Measurements from ENCODE around the gene SULT1C4. TPM values are rescaled to one million over a fixed set of nuclear protein-coding genes. Genes with fewer than 3 reads are reported as not detected.

Gene SULT1C4
- polyA plus RNA-seq, 1 of the 3 experiments (the other 2 are of a cell fraction), result 0.18 TPM

- ChIA-PET POLR2A (no interaction called here), CTCF (no interaction called here)
- Histone ChIP-seq H3K36me3 (replicated peaks in 1 of 2; ENCODE audit: control insufficient read depth in 1 of 2, insufficient read depth in 2 of 2, low read length in 1 of 2) (no peaks in the 10 kb centered on the region), H3K9me3 (no peaks in the 10 kb centered on the region), H3K4me1 (ENCODE audit: control insufficient read depth in 1 of 2, insufficient read depth in 2 of 2, low read depth in 1 of 2, low read length in 1 of 2) (no peaks in the 10 kb centered on the region), H3K79me2 (ENCODE audit: insufficient read depth) (no peaks in the 10 kb centered on the region), H3K9me2 (no peaks in the 10 kb centered on the region), H3K4me3 (ENCODE audit: low read depth in 2 of 2, low read length in 1 of 2) (no peak overlapping the region), H3K9ac (no peak overlapping the region), H4K20me1 (ENCODE audit: insufficient read depth) (no peaks in the 10 kb centered on the region), H3F3A (replicated peaks; ENCODE audit: insufficient read depth) (peaks cover 7% of the 10 kb centered on the region), H3K4me2 (no peak overlapping the region), H3K27ac (ENCODE audit: low read depth in 2 of 2, low read length in 1 of 2) (no peak overlapping the region), H2AFZ (ENCODE audit: low read depth) (no peak overlapping the region), H3K27me3 (ENCODE audit: insufficient read depth) (no peaks in the 10 kb centered on the region)
- DNase-seq, result no peak
- TF ChIP-seq JUND (IDR thresholded peaks at IDR 0.05), result no peak
- no peak for TF ChIP-seq SIN3A (IDR thresholded peaks at IDR 0.05; ENCODE audit: borderline replicate concordance, low read depth, low read length)
- TF ChIP-seq EP300 (IDR thresholded peaks at IDR 0.05; ENCODE audit: borderline replicate concordance in 1 of 2, low read depth in 1 of 2, low read length in 1 of 2), result no peak
- no peak for TF ChIP-seq GATA2 (CRISPR knock-in tag; IDR thresholded peaks at IDR 0.05)
- TF ChIP-seq TAF1 (IDR thresholded peaks at IDR 0.05; ENCODE audit: borderline replicate concordance, low read depth, low read length), result no peak
- TF ChIP-seq FOXM1 (IDR thresholded peaks at IDR 0.05; ENCODE audit: low read depth), result no peak
- TF ChIP-seq ZBTB33 (IDR thresholded peaks at IDR 0.05; ENCODE audit: borderline replicate concordance, low read depth), result no peak
- TF ChIP-seq IRF3 (IDR thresholded peaks at IDR 0.05; ENCODE audit: low read depth, low read length), result no peak
- no peak for TF ChIP-seq MEF2A (IDR thresholded peaks at IDR 0.05; ENCODE audit: borderline replicate concordance, low read depth)
- TF ChIP-seq RCOR1 (IDR thresholded peaks at IDR 0.05; ENCODE audit: low read length), result no peak
- TF ChIP-seq RFX5 (IDR thresholded peaks at IDR 0.05; ENCODE audit: low read length), result no peak
- no peak for TF ChIP-seq CHD2 (IDR thresholded peaks at IDR 0.05; ENCODE audit: low read length, partially characterized antibody)
- TF ChIP-seq USF2 (IDR thresholded peaks at IDR 0.05; ENCODE audit: borderline replicate concordance, low read depth, low read length), result no peak
- WGBS (ENCODE audit: low lambda C conversion rate), result 90% methylated on average over 3 of the region's 3 CpGs
These were observed 36.6 kb downstream of the SULT1C4 start for GRCh38 chr2:108414256-108414876.

GRCh38 chr2:108414945-108415344, 37.2 kb downstream of the SULT1C4 start:
- ChIA-PET POLR2A (no interaction called here), CTCF (no interaction called here)
- Histone ChIP-seq H3K4me3 (ENCODE audit: low read depth in 2 of 2, low read length in 1 of 2) (no peak overlapping the region), H4K20me1 (ENCODE audit: insufficient read depth) (no peaks in the 10 kb centered on the region), H3K9me2 (no peaks in the 10 kb centered on the region), H3K4me1 (ENCODE audit: control insufficient read depth in 1 of 2, insufficient read depth in 2 of 2, low read depth in 1 of 2, low read length in 1 of 2) (no peaks in the 10 kb centered on the region), H3K9ac (no peak overlapping the region), H3K36me3 (replicated peaks in 1 of 2; ENCODE audit: control insufficient read depth in 1 of 2, insufficient read depth in 2 of 2, low read length in 1 of 2) (no peaks in the 10 kb centered on the region), H3K4me2 (no peak overlapping the region), H2AFZ (ENCODE audit: low read depth) (no peak overlapping the region), H3K27me3 (ENCODE audit: insufficient read depth) (no peaks in the 10 kb centered on the region), H3F3A (replicated peaks; ENCODE audit: insufficient read depth) (peaks cover 7% of the 10 kb centered on the region), H3K79me2 (ENCODE audit: insufficient read depth) (no peaks in the 10 kb centered on the region), H3K9me3 (no peaks in the 10 kb centered on the region), H3K27ac (ENCODE audit: low read depth in 2 of 2, low read length in 1 of 2) (no peak overlapping the region)
- no peak for DNase-seq
- TF ChIP-seq FOXM1 (IDR thresholded peaks at IDR 0.05; ENCODE audit: low read depth) (no peak), RAD21 (IDR thresholded peaks at IDR 0.05; ENCODE audit: low read length) (no peak), IRF3 (IDR thresholded peaks at IDR 0.05; ENCODE audit: low read depth, low read length) (no peak), ZBTB33 (IDR thresholded peaks at IDR 0.05; ENCODE audit: borderline replicate concordance, low read depth) (no peak)
- 92% methylated on average over 2 of the region's 2 CpGs for WGBS (ENCODE audit: low lambda C conversion rate)
